GM18517 (cell line): Measurements from ENCODE around the gene NT5C.
"Not testable (repeated sequence)": the region's sequence is repeated elsewhere in the genome, so short reads cannot be mapped to it uniquely, and the experiment has no call there.

Experiments
- ATAC-seq: cut with Tn5 transposase; IDR thresholded peaks from one replicate; pipeline ENCODE4 v1.9.1; 2021; ENCODE audit warnings: mild to moderate bottlenecking, moderate library complexity; ENCODE audit not compliant: unreplicated experiment

Gene NT5C

GRCh38 chr17:75131278-75132017, at the start of gene NT5C:
Gene NT5C (minus strand): TSS chr17:75131742. CDS start chr17:75131707, 35 bp downstream.
- ATAC-seq: peak; percentile 85

- no peak for ATAC-seq
Observed at GRCh38 chr17:75181110-75181509, 49.6 kb upstream of the NT5C start.

- no peak for ATAC-seq
Observed at GRCh38 chr17:75178453-75178852, 46.9 kb upstream of the NT5C start.

GRCh38 chr17:75176625-75177024, 45.1 kb upstream of the NT5C start:
- ATAC-seq: no peak

GRCh38 chr17:75174996-75175395, 43.5 kb upstream of the NT5C start:
- no peak for ATAC-seq

GRCh38 chr17:75173526-75173925, 42.0 kb upstream of the NT5C start:
- no peak for ATAC-seq

GRCh38 chr17:75168998-75169397, 37.5 kb upstream of the NT5C start:
- no peak for ATAC-seq

- ATAC-seq: not testable (repeated sequence)
Observed at GRCh38 chr17:75164606-75165005, 33.1 kb upstream of the NT5C start.

GRCh38 chr17:75163074-75163473, 31.5 kb upstream of the NT5C start:
- no peak for ATAC-seq

- ATAC-seq: no peak
Observed at GRCh38 chr17:75160211-75160610, 28.7 kb upstream of the NT5C start.

GRCh38 chr17:75159196-75160031, 27.9 kb upstream of the NT5C start:
- ATAC-seq: no peak

- not testable (repeated sequence) for ATAC-seq
Observed at GRCh38 chr17:75158480-75158879, 26.9 kb upstream of the NT5C start.

GRCh38 chr17:75155191-75155601, 23.7 kb upstream of the NT5C start:
- ATAC-seq: no peak

GRCh38 chr17:75154195-75155106, 22.9 kb upstream of the NT5C start, which contains the start of gene JPT1:
Gene JPT1 (minus strand): TSS chr17:75154512. CDS start chr17:75154397, 115 bp downstream.
- peak; percentile 90 for ATAC-seq

GRCh38 chr17:75153780-75154194, 22.2 kb upstream of the NT5C start:
- peak; percentile 6 for ATAC-seq

GRCh38 chr17:75152922-75153779, 21.6 kb upstream of the NT5C start:
- ATAC-seq: no peak

- ATAC-seq: no peak
Observed at GRCh38 chr17:75152523-75152921, 21.0 kb upstream of the NT5C start.

- no peak for ATAC-seq
Observed at GRCh38 chr17:75151930-75152329, 20.4 kb upstream of the NT5C start.

GRCh38 chr17:75147878-75148546, 16.5 kb upstream of the NT5C start:
- ATAC-seq: no peak
